Left forelimb (tissue), 1 donor: ENCODE measurements around the gene DCAF15.
A peak's percentile ranks its signal among the peaks of the same experiment; 100 is the strongest.
"Not testable (repeated sequence)": the region's sequence is repeated elsewhere in the genome, so short reads cannot be mapped to it uniquely, and the experiment has no call there.

Experiments used
- DNase-seq: peaks from one replicate; pipeline ENCODE4 v3.0.0-alpha.2; 2018; ENCODE audit warnings: low spot score

DCAF15 gene

GRCh38 chr19:13952154-13952930 lies at the start of gene DCAF15:
TSS of gene DCAF15 (plus strand) at chr19:13952509. CDS start at chr19:13952513, 4 bp downstream.
- DNase-seq = peak; percentile 99

- DNase-seq = no peak
Measured at GRCh38 chr19:13902993-13903555, 49.2 kb upstream of the DCAF15 start.

GRCh38 chr19:13905634-13906520 lies 46.4 kb upstream of the DCAF15 start, which contains the start of the genes BRME1 and CC2D1A:
TSS of gene BRME1 (minus strand) at chr19:13906117. CDS start at chr19:13904892, 1,225 bp downstream.
TSS of gene CC2D1A (plus strand) at chr19:13906201. CDS start at chr19:13906442, 241 bp downstream.
- peak; percentile 95 for DNase-seq

DNA sequence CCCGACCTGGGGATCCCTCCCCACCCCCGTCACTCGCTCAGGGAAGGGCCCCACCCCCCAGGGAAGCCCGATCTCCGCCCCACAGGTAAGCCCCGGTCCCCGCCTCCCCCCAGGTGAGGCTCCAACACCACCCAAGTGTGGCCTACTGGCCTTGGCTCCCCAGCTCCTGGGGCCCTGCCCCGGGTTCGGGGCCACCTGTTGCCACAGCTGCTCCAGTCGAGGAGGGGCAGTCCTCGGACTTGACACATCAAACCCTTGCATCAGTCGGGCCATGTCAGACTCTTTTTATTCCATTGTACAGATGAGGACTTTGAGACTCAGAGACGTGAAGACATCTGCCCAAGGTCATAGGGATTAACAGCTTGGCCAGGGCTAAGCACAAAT lies 45.8 kb upstream of the DCAF15 start:
- DNase-seq = no peak

- DNase-seq = no peak
Measured at GRCh38 chr19:13906910-13907309, 45.4 kb upstream of the DCAF15 start.

- DNase-seq = no peak
Measured at GRCh38 chr19:13908674-13909073, 43.6 kb upstream of the DCAF15 start.

DNA sequence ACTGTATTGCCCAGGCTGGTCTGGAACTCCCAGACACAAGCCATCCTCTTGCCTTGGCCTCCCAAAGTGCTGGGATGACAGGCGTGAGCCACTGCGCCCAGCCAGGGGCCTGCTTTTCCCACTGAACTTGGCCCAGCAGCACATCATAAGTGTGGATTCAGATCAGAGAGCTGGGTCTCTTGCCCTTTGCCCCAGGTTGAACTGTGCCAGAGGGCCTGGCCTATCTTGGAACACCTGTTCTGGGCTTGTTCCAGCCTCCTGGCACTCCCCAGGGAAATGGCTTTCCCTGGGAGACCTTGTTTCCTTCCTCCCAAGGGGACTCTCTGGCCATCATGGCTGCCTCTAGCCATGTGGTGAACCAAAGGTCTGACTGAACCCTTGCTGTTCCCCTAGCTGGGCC lies 42.9 kb upstream of the DCAF15 start:
- DNase-seq = no peak

DNA sequence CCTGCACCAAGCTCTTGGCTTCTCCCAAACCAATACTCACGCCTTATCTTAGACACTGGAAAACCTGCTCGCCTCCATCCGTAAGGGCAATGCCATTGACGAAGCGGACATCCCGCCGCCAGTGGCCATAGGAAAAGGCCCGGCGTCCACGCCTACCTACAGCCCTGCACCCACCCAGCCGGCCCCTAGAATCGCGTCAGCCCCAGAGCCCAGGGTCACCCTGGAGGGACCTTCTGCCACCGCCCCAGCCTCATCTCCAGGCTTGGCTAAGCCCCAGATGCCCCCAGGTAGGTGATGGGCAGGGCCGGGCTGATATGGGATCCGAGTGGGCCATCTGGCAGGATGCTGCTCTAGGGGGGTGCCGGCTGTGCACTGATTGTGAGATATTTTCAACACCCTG lies 39.0 kb upstream of the DCAF15 start:
- no peak for DNase-seq

- no peak for DNase-seq
Measured at GRCh38 chr19:13914777-13915176, 37.5 kb upstream of the DCAF15 start.

GRCh38 chr19:13917888-13918406 lies 34.4 kb upstream of the DCAF15 start:
- no peak for DNase-seq

DNA sequence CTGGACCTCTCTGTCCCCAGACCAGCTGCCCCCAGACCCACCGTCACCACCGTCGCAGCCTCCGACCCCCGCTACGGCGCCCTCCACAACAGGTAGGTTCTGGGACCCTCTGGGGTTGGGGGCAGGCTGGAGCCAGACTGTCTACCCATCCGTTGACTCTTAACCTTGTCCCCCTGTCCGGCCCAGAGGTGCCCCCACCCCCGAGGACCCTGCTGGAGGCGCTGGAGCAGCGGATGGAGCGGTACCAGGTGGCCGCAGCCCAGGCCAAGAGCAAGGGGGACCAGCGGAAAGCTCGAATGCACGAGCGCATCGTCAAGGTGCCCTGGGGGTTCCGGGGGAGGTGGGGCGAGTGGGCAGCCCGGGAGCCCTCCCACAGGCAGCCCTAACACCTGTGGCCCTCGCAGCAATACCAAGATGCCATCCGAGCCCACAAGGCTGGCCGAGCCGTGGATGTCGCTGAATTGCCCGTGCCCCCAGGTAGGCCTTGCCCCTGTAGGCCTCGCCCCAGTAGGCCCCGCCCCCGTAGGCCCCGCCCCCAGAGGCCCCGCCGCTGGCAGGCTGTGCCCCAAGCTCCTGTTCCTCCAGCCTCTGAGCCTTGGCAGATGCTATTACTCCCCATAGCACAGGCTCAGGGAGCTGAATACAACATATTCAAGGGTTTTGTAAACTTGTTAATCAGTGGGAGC lies 33.4 kb upstream of the DCAF15 start:
- no peak for DNase-seq

GRCh38 chr19:13920524-13920923 lies 31.8 kb upstream of the DCAF15 start:
- no peak for DNase-seq

DNA sequence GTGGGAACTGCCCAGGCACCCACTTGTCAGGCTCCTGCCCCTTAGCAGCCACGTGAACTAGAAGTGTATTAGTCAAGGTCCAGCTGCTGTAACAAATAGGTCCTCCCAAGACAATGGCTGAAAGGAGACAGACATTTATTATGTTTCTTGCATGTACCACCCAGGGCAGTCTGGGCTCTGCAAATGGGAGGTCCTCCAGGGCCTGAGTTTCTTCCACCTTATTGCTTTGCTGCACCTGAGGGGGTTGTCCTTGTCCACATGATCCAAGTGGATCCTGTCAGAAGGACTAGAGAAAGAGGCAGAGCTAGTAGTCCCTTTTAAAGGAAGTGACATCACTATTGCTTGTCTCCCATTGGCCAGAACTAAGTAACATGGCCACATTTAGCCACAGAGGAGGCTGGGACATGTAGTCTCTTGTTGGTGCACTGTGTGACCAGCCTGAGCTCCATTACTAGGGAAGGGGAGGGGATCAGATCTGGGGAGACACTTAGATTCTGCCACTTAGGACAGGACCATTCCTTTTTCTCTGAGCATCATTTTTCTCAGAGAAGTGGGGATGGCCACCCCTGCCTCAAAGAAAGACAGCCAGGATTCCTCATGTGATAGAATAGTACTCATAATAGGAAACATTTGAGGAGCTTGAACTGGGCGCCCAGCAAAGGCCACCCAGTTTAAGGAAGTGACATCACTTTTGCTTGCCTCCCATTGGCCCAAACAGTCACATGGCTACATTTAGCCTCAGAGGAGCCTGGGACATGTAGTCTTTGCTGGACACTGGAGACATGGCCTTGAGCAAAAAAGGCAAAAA lies 31.2 kb upstream of the DCAF15 start:
- DNase-seq = no peak

DNA sequence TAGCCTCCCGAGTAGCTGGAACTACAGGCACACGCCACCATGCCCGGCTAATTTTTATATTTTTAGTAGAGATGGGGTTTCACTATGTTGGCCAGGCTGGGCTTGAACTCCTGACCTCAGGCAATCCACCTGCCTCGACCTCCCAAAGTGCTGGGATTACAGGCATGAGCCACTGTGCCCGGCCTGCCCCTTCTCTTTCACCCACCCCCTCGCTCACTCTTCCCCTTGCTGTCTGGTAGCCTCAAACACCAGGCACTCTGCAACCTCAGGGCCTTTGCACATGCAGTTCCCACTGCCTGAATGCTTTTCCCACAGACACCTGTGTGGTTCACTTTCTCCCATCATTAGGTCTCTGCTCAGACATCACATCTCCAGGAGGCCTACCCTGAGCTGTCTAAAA lies 30.2 kb upstream of the DCAF15 start:
- DNase-seq = not testable (repeated sequence)

- no peak for DNase-seq
Measured at GRCh38 chr19:13923194-13923987, 28.9 kb upstream of the DCAF15 start.

DNA sequence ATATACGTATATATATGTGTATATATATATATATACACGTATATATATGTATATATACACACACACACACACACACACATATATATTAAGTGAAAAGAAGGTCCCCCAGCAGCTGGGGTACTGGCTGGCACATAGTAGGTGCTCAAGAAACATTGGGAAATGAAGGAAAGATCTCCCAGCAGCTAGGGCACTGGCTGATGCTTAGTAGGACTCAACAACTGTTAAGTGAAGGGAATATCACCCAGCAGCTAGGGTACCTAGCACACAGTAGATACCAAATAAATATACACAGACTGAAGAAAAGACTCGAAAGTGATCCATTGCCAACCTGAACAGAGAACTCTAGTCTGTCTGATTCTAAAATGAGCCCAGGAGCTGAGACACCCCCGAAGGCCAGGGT lies 26.3 kb upstream of the DCAF15 start:
- no peak for DNase-seq

- no peak for DNase-seq
Measured at GRCh38 chr19:13926715-13927114, 25.6 kb upstream of the DCAF15 start.

- DNase-seq = no peak
Measured at GRCh38 chr19:13929340-13929739, 23.0 kb upstream of the DCAF15 start.

GRCh38 chr19:13929956-13930355 lies 22.4 kb upstream of the DCAF15 start:
- DNase-seq = no peak

DNA sequence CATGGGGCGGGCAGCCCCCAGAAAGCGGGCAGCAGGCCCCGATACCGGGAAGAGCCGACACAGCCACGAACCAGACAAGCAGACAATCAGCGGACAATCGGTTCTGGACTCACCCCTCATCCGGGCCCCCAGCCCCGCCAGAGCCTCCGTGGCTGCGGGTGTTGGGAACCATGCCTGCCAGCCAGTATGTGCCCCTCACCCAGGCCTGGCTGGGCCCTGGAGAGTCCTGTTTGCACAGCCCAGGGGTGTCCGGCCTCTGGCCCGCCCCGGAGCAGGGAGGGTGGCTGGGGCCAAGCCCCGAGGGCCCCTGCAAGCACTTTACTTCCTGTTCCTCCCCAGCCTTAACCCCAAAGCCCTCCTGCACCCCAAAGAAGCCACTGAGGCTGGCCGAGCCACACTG lies 21.9 kb upstream of the DCAF15 start:
- no peak for DNase-seq
